HUDEP-2 (cell line): ENCODE results near the gene PNPLA8.
A peak's percentile ranks its signal among the peaks of the same experiment; 100 is the strongest.
"Not testable (repeated sequence)": the region's sequence is repeated elsewhere in the genome, so short reads cannot be mapped to it uniquely, and the experiment has no call there.

Experiments
- DNase-seq, 76 experiments: peaks; one replicate each; lab custom pipeline; 2025; ENCODE audit not compliant: unreplicated experiment in 76 of 76; lab: John Stamatoyannopoulos, UW

The PNPLA8 gene, protein sequence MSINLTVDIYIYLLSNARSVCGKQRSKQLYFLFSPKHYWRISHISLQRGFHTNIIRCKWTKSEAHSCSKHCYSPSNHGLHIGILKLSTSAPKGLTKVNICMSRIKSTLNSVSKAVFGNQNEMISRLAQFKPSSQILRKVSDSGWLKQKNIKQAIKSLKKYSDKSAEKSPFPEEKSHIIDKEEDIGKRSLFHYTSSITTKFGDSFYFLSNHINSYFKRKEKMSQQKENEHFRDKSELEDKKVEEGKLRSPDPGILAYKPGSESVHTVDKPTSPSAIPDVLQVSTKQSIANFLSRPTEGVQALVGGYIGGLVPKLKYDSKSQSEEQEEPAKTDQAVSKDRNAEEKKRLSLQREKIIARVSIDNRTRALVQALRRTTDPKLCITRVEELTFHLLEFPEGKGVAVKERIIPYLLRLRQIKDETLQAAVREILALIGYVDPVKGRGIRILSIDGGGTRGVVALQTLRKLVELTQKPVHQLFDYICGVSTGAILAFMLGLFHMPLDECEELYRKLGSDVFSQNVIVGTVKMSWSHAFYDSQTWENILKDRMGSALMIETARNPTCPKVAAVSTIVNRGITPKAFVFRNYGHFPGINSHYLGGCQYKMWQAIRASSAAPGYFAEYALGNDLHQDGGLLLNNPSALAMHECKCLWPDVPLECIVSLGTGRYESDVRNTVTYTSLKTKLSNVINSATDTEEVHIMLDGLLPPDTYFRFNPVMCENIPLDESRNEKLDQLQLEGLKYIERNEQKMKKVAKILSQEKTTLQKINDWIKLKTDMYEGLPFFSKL

DNA sequence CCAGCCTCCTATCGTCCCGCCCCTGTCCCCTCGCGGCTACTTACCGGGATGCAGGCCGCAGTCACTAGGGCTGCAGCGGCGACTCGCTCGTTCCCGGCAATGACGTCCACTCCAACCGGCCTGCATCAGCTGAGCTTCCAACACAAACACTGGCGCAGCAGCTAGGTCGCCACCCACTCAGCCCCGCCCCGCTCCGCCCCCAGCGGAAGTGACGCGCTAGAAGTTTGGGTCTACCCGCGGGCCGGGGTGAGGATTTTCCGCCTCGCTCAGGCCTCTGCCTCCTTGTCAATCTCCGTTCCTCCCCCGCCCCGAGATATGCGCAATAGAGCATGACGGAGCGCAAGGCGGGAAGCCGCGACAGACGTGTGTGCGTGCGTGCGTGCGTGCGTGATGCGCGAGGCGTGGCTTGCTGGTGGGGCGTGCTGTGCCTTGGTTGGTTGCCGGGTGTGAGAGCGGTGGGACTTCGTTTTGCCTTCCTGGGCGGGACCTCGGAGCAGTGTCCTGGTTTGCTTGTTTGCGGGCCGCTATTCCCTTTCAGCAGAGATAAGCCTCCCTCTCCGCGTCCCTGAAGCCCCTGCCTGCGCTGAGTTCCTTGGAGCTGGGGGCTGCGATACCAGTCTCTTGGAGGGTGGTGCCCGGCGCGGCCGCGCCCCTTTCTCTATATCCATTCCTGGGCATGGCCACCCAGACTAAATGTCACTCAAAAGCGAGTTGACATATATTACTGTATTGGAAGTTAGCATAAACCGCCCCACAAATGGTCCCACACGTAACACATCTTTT lies at the start of gene PNPLA8:
TSS of gene PNPLA8 (minus strand) at position 151 of the 783 bp plus-strand sequence. CDS start 10,644 bp downstream, outside the sequence.
- DNase-seq: peak; percentile 79 to 99 (median 98)

DNA sequence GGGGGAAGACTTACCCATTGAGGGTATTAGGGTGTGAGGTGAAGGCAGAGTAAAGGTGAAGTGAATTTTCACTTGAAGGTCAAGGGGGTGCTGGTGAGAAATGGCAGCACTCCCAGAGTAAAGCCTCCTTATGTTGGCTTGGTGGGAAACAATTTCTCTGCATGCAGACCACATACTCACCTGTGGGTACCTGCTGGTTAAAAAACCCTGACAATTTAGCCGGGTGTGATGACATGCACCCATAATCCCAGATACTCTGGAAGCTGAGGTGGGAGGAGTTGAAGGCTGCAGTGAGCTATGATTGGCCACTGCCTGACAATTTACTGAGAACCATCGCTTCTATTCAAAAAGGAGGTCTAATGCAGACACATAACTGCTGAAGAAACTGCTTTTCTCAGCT lies 49.2 kb upstream of the PNPLA8 start:
- no peak for DNase-seq

DNA sequence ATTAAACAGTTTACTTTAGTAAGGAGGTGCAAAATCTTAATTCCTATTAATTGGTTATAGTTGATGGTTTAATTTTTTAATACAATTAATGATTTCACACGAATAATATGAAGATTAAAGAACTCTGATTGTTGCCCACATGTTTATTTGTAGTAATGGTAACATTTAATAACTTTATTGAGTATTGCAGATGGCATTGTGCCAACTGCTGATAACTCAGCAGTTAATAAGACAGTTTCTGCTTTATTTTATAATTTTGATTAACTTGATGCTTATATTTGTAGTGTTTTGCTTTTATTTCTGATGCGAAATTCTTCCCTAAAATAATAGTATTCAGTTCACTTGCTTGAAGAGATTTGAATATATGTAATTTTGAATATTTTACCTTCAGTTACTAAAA lies 46.5 kb upstream of the PNPLA8 start:
- no peak for DNase-seq

DNA sequence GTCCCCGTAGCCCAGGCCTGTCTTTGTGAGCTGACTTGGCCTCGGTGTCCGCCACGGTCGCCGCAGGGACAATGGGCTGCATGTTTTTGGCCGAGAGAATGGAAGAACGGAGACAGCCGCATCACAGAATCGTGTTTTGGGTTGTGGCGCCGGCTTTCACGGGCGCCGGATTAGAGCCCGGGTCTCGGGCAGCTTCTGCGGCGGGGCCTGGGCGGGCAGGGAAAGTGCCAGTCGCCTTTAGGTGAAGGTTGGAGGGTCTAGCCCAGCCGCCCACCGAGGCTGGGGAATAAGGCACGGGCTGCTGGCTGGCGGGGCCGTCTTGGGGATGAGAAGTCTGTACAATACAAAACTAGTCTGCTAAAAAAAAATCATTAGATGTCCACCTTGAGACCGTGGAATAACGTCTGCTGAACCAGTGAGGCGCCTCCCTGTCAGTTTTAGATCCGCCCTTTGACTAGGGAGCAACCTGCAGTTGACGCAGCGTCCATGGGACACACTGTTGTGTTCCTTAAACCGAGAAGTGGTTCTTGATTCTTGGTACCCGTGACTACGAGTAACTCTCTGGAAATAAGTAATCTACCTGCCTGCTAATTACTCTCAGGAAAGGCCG lies 44.3 kb upstream of the PNPLA8 start:
- peak in 61 of 76 experiments; percentile 3 to 75 (median 35) for DNase-seq

DNA sequence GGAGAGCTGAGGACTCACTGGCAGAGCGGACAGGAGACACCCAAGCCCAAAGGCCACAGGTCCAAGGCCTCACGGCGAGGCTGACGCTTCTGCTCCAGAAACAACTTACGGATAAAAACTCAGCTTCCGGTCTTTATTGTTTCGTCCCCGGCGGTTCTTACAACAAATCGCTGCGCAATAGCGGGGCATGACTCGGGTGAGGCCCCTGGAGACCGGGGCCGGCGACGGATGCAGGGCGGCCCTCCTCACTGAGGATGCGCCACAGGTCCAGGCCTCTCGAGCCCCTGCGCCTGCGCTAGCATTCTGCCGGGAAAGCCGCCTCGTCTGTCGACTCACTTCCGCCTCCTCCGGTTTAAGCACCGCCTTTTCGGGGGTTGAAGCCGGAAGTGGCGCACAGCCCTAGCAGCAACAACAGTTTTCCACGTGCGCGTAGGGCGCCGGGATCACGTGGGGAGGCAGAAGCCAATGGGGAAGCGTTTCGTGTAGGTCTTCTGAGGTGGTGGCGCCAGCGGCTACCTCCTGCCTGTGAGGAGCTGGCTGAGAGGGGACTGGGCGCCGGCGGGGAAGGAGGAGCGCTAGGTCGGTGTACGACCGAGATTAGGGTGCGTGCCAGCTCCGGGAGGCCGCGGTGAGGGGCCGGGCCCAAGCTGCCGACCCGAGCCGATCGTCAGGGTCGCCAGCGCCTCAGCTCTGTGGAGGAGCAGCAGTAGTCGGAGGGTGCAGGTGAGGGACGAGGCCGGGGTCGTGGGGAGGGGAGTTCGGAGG lies 43.6 kb upstream of the PNPLA8 start, which contains the start of the genes DNAJB9 and THAP5:
TSS of gene DNAJB9 (plus strand) at position 494 of the 765 bp plus-strand sequence. CDS start 1,853 bp downstream, outside the sequence.
TSS of gene THAP5 (minus strand) at position 326 of the 765 bp plus-strand sequence. CDS start at position 189, 137 bp downstream.
- DNase-seq: peak; percentile 44 to 99 (median 98)

DNA sequence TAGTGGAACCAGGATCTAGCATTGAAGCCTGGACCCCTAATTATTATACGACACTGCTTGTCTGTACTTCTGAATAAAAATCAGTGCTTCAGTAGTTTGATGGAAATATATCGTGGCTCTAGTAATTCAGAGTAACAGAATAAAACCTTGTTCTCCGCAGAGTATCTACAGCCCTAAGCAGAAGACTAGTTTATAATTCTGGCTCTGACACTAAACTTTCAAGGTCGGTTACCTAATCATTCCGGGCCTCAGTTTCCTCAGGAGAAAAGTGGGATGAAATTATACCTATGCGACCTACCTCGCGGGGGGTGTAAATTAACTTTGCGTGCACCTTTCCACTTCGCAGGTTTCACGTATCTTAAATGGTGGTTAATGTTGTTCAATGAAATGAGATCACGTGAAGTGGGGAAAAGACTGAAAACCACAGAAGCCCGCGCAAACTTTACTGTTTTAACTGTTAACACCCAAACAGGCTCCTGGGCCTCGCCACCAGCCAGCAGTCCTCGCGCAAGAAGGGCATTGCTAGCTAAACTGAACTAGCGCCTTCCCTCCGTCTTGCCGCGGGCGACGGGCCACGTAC lies 43.0 kb upstream of the PNPLA8 start:
- peak in 4 of 76 experiments; percentile 23 to 41 (median 30) for DNase-seq

DNA sequence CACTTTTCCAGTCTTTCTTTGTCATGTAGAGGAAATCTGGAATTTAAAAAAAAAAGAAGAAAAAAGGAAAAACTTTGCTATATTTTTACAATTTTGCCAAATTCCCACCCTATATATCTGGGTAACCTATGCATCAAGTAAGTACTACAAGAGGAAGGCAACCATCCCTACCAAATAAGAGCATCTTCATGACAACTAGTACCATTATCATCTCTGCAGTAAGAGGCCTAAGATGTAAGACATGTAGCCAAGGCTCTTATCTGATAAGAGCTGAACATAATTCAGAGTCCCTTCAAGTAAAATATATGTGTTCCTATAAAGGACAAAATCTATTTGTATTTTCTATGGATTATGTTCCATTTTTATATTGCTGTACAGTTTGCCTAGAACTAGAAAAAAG lies 40.1 kb upstream of the PNPLA8 start:
- peak in 3 of 76 experiments; percentile 15 to 17 (median 17) for DNase-seq

DNA sequence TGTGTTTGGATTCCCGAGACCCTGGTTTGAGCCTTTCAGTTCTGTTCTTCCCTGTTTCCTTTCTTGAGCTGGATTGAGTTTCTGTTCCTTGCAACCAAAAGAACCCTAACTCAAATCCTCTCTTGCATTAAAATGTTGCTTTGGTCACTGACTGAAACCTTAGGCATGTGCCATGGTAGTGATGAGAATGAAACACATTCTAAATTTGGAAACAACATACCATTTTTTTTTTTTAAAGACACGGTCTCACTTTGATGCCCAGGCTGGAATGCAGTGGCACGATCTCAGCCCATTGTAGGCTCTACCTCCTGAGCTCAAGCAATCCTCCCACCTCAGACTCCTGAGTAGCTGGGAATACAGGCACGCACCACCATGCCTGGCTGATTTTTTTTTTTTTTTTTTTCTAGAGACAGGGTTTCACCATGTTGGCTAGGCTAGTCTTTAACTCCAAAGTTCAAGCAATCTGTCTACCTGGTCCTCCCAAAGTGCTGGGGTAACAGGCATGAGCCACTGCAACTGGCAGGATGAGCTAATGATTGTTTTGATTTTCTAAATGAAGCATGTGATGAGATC lies 35.2 kb upstream of the PNPLA8 start:
- DNase-seq: no peak

DNA sequence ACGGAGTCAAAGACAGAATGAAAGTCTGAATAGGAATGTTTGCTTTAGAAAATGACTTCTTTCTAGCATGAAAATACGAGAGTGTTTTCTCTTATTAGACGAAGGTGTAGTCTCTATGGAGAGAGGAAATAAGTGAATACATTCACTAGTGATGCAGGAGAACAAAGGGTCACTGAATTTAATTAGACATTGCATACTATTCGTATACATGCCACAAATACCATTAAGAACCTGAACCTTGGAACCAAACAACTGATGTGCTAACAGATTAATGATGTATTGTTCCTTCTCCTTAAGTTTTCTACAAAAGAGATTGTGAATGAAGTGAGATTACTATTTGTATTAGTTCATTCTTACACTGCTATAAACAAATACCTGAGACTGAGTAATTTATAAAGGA lies 33.3 kb upstream of the PNPLA8 start:
- no peak for DNase-seq

DNA sequence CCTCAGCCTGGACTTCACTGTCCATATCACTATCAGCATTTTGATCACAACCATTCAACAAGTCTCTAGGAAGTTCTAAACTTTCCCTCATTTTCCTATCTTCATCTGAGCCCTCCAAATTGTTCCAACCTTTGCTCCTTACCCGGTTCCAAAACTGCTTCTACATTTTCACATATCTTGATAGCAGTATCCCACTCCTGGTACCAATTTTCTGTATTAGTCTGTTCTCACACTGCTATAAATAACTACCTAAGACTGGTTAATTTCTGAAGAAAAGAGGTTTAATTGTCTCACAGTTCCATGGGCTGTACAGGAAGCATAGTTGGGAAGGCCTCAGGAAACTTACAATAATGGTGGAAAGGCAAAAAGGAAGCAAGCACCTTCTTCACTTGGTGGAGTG lies 31.7 kb upstream of the PNPLA8 start:
- no peak for DNase-seq

DNA sequence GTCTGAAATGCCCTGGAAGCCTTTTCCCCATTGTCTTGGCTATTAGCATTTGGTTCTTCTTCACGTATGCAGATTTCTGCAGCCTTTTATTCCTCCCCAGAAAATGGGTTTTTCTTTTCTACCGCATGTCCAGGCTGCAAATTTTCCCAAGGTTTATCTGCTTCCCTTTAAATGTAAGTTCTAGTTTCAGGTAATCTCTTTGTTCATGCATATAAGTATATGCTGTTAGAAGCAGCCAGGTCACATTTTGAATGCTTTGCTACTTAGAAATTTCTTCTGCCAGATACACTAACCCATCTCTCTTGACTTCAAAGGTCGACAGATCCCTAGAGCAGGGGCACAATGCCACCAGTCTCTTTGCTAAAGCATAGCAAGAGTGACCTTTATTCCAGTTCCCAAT lies 31.3 kb upstream of the PNPLA8 start:
- DNase-seq: no peak

DNA sequence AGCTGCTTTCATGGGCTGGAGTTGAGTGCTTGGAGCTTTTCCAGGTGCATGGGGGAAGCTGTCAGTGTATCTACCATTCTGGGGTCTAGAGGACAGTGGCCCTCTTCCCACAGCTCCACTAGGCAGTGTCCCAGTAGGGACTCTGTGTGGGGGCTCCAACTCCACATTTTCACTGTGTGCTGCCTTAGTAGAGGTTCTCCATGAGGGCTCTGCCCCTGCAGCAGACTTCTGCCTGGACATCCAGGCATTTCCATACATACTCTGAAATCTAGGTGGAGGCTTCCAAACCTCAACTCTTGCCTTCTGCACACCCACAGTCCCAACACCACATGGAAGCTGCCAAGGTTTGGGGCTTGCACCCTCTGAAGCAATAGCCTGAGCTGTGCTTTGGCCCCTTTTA lies 30.7 kb upstream of the PNPLA8 start:
- not testable (repeated sequence) for DNase-seq

DNA sequence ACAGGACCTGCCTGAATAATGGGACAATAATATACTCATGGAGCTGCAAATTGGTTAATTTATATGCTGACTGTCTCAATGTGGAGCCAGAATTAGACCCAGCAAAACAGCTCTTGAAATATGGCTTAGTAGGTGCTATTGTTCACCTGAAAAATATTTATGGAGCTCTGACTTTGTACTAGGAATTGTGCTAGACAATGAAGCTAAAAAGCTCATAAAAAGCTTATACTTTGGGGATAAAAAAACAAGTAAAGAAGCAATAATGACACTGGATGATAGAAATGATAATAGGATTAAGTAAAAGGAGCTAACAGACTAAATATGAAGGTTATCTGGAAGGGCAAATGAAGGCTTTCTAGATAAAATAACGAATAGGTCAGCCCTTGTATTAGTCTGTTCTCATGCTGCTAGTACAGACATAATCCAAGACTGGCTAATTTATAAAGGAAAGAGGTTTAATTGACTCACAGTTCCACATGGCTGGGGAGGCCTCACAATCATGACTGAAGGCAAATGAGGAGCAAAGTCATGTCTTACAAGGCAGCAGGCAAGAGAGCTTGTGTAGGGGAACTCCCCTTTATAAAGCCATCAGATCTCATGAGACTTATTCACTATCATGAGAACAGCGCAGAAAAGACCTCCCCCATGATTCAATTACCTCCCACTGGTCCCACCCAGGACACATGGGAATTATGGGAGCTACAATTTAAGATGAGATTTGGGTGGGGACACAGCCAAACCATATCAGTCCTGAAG lies 22.4 kb upstream of the PNPLA8 start:
- DNase-seq: not testable (repeated sequence)

DNA sequence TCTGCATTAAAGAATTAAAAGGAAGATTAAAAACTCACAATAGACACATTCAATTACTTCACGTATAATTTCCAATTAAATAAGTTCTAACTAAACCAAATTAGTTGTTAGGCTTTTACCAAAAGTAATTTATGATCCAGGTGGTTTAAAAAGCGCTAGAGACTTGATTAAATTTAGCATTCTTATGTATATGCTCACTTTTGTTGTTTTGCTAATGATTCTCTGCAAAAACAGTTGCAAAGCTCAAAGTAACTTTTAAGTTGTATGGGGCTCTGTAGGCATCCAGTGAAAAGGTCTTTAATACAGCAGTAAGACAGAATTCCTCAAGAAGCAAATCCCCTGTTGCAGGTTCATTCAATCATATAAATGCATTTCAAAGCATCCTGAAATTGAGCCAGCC lies 15.5 kb upstream of the PNPLA8 start:
- DNase-seq: no peak

DNA sequence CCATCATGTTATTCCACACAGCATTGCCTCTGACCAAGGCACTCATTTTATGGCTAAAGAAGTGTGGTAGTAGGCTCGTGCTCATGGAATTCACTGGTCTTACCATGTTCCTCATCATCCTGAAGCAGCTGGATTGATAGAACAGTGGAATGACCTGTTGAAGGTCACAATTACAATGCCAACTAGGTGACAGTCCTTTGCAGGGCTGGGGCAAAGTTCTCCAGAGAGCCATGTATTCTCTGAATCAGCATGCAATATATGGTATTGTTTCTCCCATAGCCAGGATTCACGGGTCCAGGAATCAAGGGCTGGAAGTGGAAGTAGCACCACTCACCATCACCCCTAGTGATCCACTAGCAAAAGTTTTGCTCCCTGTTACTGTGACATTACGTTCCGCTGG lies 12.8 kb upstream of the PNPLA8 start:
- DNase-seq: peak in 2 of 76 experiments; percentile 22 to 40

DNA sequence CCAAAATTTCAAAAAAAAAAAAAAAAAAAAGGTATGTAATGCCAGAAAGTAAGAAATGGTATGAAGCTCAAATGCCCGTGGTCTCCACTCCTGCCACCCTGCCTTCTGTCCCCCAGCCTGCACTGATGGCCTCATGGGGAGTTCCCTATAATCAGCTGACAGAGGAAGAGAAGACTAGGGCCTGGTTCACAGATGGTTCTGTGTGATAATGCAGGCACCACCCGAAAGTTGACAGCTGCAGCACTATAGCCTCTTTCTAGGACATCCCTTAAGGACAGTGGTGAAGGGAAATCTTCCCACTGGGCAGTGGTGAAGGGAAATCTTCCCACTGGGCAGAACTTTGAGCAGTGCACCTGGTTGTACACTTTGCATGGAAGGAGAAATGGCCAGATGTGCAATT lies 12.3 kb upstream of the PNPLA8 start:
- peak in 74 of 76 experiments; percentile 11 to 89 (median 68) for DNase-seq

DNA sequence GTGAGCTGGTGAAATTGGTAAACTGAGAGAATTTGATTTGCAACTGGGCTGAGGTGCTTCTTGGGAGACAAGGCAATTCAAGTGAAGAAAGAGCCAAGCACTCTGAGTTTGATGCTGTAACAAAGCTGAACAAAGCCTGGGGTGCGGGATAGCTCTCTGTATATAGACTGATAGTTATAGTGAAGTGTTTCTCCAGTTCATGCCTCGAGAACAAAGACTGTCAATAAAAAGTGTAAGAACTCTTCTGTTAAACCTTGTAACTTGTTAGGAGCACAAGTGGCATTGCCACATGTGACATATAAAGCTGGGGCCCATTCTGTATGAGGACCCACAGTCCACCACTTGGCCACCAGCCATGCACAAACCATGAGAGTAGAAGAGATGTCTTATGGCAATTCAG lies 11.3 kb upstream of the PNPLA8 start:
- peak in 4 of 76 experiments; percentile 5 to 12 (median 8) for DNase-seq

DNA sequence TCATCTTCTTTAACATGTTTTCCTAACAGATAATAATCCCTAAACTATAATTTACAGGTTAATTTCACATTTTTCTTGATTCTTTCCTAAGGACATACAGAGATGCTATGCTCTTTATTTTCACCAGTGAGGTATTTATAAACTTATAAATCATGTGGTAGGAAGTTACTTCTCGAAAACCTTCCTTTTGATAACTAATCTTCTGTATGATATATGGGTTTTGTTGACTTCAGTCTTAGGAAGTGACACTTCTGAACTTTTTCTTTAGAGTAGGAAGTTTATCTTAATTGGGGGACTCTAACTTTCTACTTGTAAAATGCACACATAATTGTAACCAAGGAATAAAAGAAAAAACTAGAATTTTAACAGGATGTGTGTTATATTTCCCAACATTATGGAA lies 9.8 kb upstream of the PNPLA8 start:
- no peak for DNase-seq
